H1 (cell line): Measurements from ENCODE around the gene BTBD10. TPM values are rescaled to one million over a fixed set of nuclear protein-coding genes. Genes with fewer than 3 reads are reported as not detected.

Experiments
- CTCF ChIA-PET: fragments of 300-600 bp; sonication (Branson Sonifier 250); formaldehyde crosslinking; loops from one replicate; lab custom pipeline; 2021; ENCODE audit not compliant: partially characterized antibody; lab: Charles Lee
- POLR2A ChIA-PET: fragments of 300-600 bp; sonication (Branson Sonifier 250); formaldehyde crosslinking; loops from one replicate; lab custom pipeline; 2021; ENCODE audit warnings: inconsistent platforms; ENCODE audit not compliant: partially characterized antibody; lab: Charles Lee
- DNase-seq, 2 experiments: peaks; one replicate each; pipeline versions ENCODE4 v3.0.0 to v3.0.0-alpha.2; 2010 to 2022; ENCODE audit warnings: low spot score in 2 of 2, low read depth in 1 of 2, mixed read lengths in 1 of 2
- FAIRE-seq: peaks from 2 replicates; lab custom pipeline; 2011; peaks lifted over from hg19 to GRCh38; lab: Jason Lieb, UNC
- H2AFZ ChIP-seq: 2 replicates; pipeline ENCODE4 v1.8.1; 2012; ENCODE audit warnings: low read length, inconsistent platforms
- H2AK5ac ChIP-seq: 2 replicates; pipeline ENCODE4 v1.6.1; 2013; ENCODE audit warnings: low read depth, low read length
- H2BK120ac ChIP-seq: replicated peaks from 2 replicates; pipeline ENCODE3; 2013; ENCODE audit warnings: low read depth, low read length, inconsistent platforms
- H2BK12ac ChIP-seq: 2 replicates; pipeline ENCODE4 v1.6.1; 2013; ENCODE audit warnings: low read depth, low read length
- H2BK15ac ChIP-seq: 2 replicates; pipeline ENCODE4 v1.6.1; 2013; ENCODE audit warnings: low read length
- H2BK20ac ChIP-seq: 2 replicates; pipeline ENCODE4 v1.6.1; 2013; ENCODE audit warnings: low read length
- H2BK5ac ChIP-seq: 2 replicates; pipeline ENCODE4 v1.6.1; 2013; ENCODE audit warnings: low read depth, low read length
- H3K14ac ChIP-seq: 2 replicates; pipeline ENCODE4 v1.6.1; 2013; ENCODE audit warnings: inconsistent platforms; ENCODE audit not compliant: insufficient read length
- H3K18ac ChIP-seq: 2 replicates; pipeline ENCODE4 v1.6.1; 2013; ENCODE audit warnings: low read length; ENCODE audit errors: extremely low read depth
- H3K23ac ChIP-seq: 2 replicates; pipeline ENCODE4 v1.6.1; 2013; ENCODE audit warnings: inconsistent platforms; ENCODE audit not compliant: insufficient read length
- H3K23me2 ChIP-seq: 2 replicates; pipeline ENCODE4 v1.6.1; 2013; ENCODE audit warnings: low read depth, low read length
- H3K27ac ChIP-seq: 2 replicates; pipeline ENCODE4 v1.6.1; 2011; ENCODE audit warnings: low read depth, low read length, inconsistent platforms
- H3K27me3 ChIP-seq, 4 experiments: replicated peaks in 1 of 4; 1 replicate in 1 of 4; 2 replicates in 3 of 4; pipeline versions ENCODE4 v1.6.1 to v1.8.1; 2011 to 2013; ENCODE audit warnings: low read length in 3 of 4, mild to moderate bottlenecking in 3 of 4, inconsistent platforms in 2 of 4, mixed read lengths in 2 of 4, moderate library complexity in 1 of 4; ENCODE audit not compliant: control insufficient read depth in 3 of 4, insufficient read depth in 3 of 4; ENCODE audit errors: extremely low read depth in 1 of 4
- H3K36me3 ChIP-seq, 4 experiments: 2 replicates each; pipeline versions ENCODE4 v1.6.1 to v1.8.1; 2011 to 2013; ENCODE audit warnings: mild to moderate bottlenecking in 4 of 4, low read length in 3 of 4, moderate library complexity in 2 of 4, control low read depth in 1 of 4, inconsistent platforms in 1 of 4; ENCODE audit not compliant: insufficient read depth in 4 of 4, control insufficient read depth in 2 of 4
- H3K4ac ChIP-seq: replicated peaks from 2 replicates; pipeline ENCODE3; 2013; ENCODE audit warnings: low read length, low read depth, mixed read lengths, inconsistent platforms; ENCODE audit not compliant: insufficient read length
- H3K4me1 ChIP-seq, 4 experiments: replicated peaks in 1 of 4; 1 replicate in 1 of 4; 2 replicates in 3 of 4; pipeline versions ENCODE4 v1.6.1 to v1.8.1; 2011 to 2013; ENCODE audit warnings: low read length in 3 of 4, inconsistent platforms in 2 of 4, mixed read lengths in 1 of 4; ENCODE audit not compliant: insufficient read depth in 4 of 4, control insufficient read depth in 3 of 4
- H3K4me2 ChIP-seq, 2 experiments: 2 replicates each; pipeline versions ENCODE4 v1.6.1 to v1.8.1; 2011 to 2013; ENCODE audit warnings: low read depth in 2 of 2, low read length in 2 of 2, control low read depth in 1 of 2, inconsistent platforms in 1 of 2, mild to moderate bottlenecking in 1 of 2; ENCODE audit not compliant: insufficient read depth in 1 of 2
- H3K4me3 ChIP-seq, 4 experiments: fragments of 200-600, 300-600 bp in 1 of 4; sonication (generic), shearing (Covaris generic), sonication (Bioruptor Twin) in 1 of 4; 2 replicates each; pipeline versions ENCODE4 v1.5.1 to v1.8.1; 2011 to 2016; ENCODE audit warnings: low read length in 4 of 4, low read depth in 3 of 4, control low read depth in 2 of 4, inconsistent platforms in 2 of 4, mild to moderate bottlenecking in 2 of 4, mixed read lengths in 1 of 4, moderate library complexity in 1 of 4; ENCODE audit not compliant: insufficient read depth in 2 of 4; ENCODE audit errors: extremely low read depth in 1 of 4
- H3K56ac ChIP-seq: replicated peaks from 2 replicates; pipeline ENCODE3; 2013; ENCODE audit warnings: low read depth, mild to moderate bottlenecking, mixed read lengths, low read length, inconsistent platforms; ENCODE audit not compliant: insufficient read length
- H3K79me1 ChIP-seq: 2 replicates; pipeline ENCODE4 v1.6.1; 2013; ENCODE audit warnings: low read depth, low read length, control low read depth
- H3K79me2 ChIP-seq, 2 experiments: 2 replicates each; pipeline versions ENCODE4 v1.6.1 to v1.8.1; 2012 to 2013; ENCODE audit warnings: low read length in 2 of 2, mild to moderate bottlenecking in 2 of 2, inconsistent platforms in 1 of 2; ENCODE audit not compliant: insufficient read depth in 2 of 2, control insufficient read depth in 1 of 2
- H3K9ac ChIP-seq, 4 experiments: replicated peaks in 1 of 4; 1 replicate in 1 of 4; 2 replicates in 3 of 4; pipeline versions ENCODE4 v1.6.1 to v1.8.1; 2011 to 2013; ENCODE audit warnings: low read depth in 3 of 4, low read length in 3 of 4, control low read depth in 2 of 4, mild to moderate bottlenecking in 2 of 4, moderate library complexity in 2 of 4, inconsistent platforms in 1 of 4; ENCODE audit errors: extremely low read depth in 1 of 4
- H3K9me3 ChIP-seq, 2 experiments: 2 replicates each; pipeline versions ENCODE4 v1.6.1 to v1.8.1; 2012 to 2013; ENCODE audit warnings: mild to moderate bottlenecking in 2 of 2, moderate library complexity in 2 of 2, control low read depth in 1 of 2, inconsistent platforms in 1 of 2, low read depth in 1 of 2, low read length in 1 of 2, mixed read lengths in 1 of 2; ENCODE audit not compliant: insufficient read depth in 2 of 2
- H4K20me1 ChIP-seq, 2 experiments: replicated peaks in 1 of 2; 2 replicates each; pipeline versions ENCODE3 to v1.8.1; 2011 to 2013; ENCODE audit warnings: inconsistent platforms in 2 of 2, low read length in 2 of 2, mild to moderate bottlenecking in 1 of 2; ENCODE audit not compliant: insufficient read depth in 2 of 2, control insufficient read depth in 1 of 2
- H4K5ac ChIP-seq: 2 replicates; pipeline ENCODE4 v1.6.1; 2013; ENCODE audit warnings: low read length, low read depth, mixed read lengths, inconsistent platforms; ENCODE audit not compliant: insufficient read length
- H4K8ac ChIP-seq: 2 replicates; pipeline ENCODE4 v1.8.0; 2013; ENCODE audit warnings: mild to moderate bottlenecking, moderate library complexity, low read length, inconsistent platforms; ENCODE audit not compliant: insufficient read depth; ENCODE audit errors: extremely low read depth
- H4K91ac ChIP-seq: replicated peaks from 2 replicates; pipeline ENCODE3; 2013; ENCODE audit warnings: low read length, mixed read lengths, inconsistent platforms; ENCODE audit not compliant: insufficient read length
- BCL11A ChIP-seq, 2 experiments: IDR thresholded peaks; one replicate each; pipeline ENCODE4 v1.6.1; 2011; ENCODE audit warnings: low read depth in 2 of 2, low read length in 2 of 2, mild to moderate bottlenecking in 2 of 2
- CBX5 ChIP-seq: fragments of 300-800, 300-1000 bp; sonication (generic); IDR thresholded peaks from 2 replicates; pipeline ENCODE4 v1.7.1; 2016; ENCODE audit warnings: antibody characterized with exemption, low read length, low read depth
- EGR1 ChIP-seq: IDR thresholded peaks from 2 replicates; pipeline ENCODE4 v1.6.1; 2011; ENCODE audit warnings: low read depth, low read length, borderline replicate concordance
- POLR2AphosphoS5 ChIP-seq: IDR thresholded peaks from 2 replicates; pipeline ENCODE4 v1.6.1; 2011; ENCODE audit warnings: low read depth, low read length
- RAD21 ChIP-seq, 2 experiments: IDR thresholded peaks in 1 of 2; conservative IDR thresholded peaks in 1 of 2; 2 replicates each; pipeline ENCODE4 v1.6.1; 2011; ENCODE audit warnings: low read depth in 2 of 2, low read length in 2 of 2, improper control_type of control experiment in 1 of 2, inconsistent platforms in 1 of 2, mild to moderate bottlenecking in 1 of 2, moderate library complexity in 1 of 2
- RFX5 ChIP-seq: IDR thresholded peaks from 2 replicates; pipeline ENCODE4 v1.6.1; 2011; ENCODE audit warnings: low read depth, low read length, improper control_type of control experiment, borderline replicate concordance
- RNF2 ChIP-seq: fragments of 200-900, 300-1000 bp; sonication (generic); IDR thresholded peaks from 2 replicates; pipeline ENCODE4 v1.7.1; 2016; ENCODE audit warnings: borderline replicate concordance, low read depth, mild to moderate bottlenecking, antibody characterized with exemption, low read length; ENCODE audit not compliant: poor library complexity, severe bottlenecking; ENCODE audit errors: missing control alignments
- SP2 ChIP-seq: IDR thresholded peaks from 2 replicates; pipeline ENCODE4 v1.6.1; 2012; ENCODE audit warnings: mild to moderate bottlenecking, low read length, inconsistent platforms
- ZNF274 ChIP-seq: IDR thresholded peaks from 2 replicates; pipeline ENCODE4 v1.7.0; 2012; ENCODE audit warnings: low read length, borderline replicate concordance; ENCODE audit errors: extremely low read depth
- WGBS, 2 experiments: shearing (Covaris generic) in 1 of 2; methylation state at CpG; one replicate each; pipeline versions ENCODE4 v1.1.6 to v1.1.7; 2013 to 2015; ENCODE audit warnings: low lambda C conversion rate in 2 of 2, mixed read lengths in 2 of 2, inconsistent platforms in 1 of 2, low coverage in 1 of 2, missing lambda C conversion rate in 1 of 2; ENCODE audit not compliant: insufficient replicate concordance in 2 of 2, insufficient coverage in 1 of 2, insufficient read length in 1 of 2; ENCODE audit errors: extremely low coverage in 1 of 2, missing lambda C conversion rate in 1 of 2; 5-methylcytosine and 5-hydroxymethylcytosine counted together
- polyA plus RNA-seq, 7 experiments: library from polyadenylated mRNA; depleted of rRNA in 3 of 7; stranded (reverse) in 5 of 7; unstranded in 2 of 7; fragments of >200 nt in 5 of 7; fragments of 200-250 nt in 2 of 7; gene quantifications; 1 replicate in 5 of 7; 2 replicates in 1 of 7; 4 replicates in 1 of 7; pipeline versions ENCODE4 v1.2.1 to v1.2.3, GENCODE V29; 2011 to 2013; ENCODE audit warnings: missing spikeins in 2 of 7, mixed read lengths in 2 of 7
- total RNA-seq: library from RNA; stranded (reverse); fragmentation: NEBNext Ultra II Directional; extraction: Animal tissue kit (Norgen Biotek cat#: 25700); gene quantifications from 2 replicates; pipeline ENCODE4 v1.2.1, GENCODE V29; 2021
- TF ChIP-seq, protein P1 (sequence below), 3 experiments: IDR thresholded peaks; 1 replicate in 2 of 3; 2 replicates in 1 of 3; pipeline versions ENCODE4 v1.5.1 to v1.6.1; 2011; ENCODE audit warnings: low read length in 3 of 3, mild to moderate bottlenecking in 3 of 3, inconsistent platforms in 2 of 3, low read depth in 1 of 3, moderate library complexity in 1 of 3; ENCODE audit not compliant: insufficient read depth in 1 of 3; ENCODE audit errors: control extremely low read depth in 1 of 3
- TF ChIP-seq, protein P2 (sequence below): IDR thresholded peaks from 2 replicates; pipeline ENCODE4 v1.6.1; 2012; ENCODE audit warnings: inconsistent platforms

The BTBD10 gene
- total and polyA plus RNA-seq, 2 of the 8 experiments (the other 6 are each of a cell fraction or from before 2014, with no cell fraction given) = 13.8 to 22.2 TPM

DNA sequence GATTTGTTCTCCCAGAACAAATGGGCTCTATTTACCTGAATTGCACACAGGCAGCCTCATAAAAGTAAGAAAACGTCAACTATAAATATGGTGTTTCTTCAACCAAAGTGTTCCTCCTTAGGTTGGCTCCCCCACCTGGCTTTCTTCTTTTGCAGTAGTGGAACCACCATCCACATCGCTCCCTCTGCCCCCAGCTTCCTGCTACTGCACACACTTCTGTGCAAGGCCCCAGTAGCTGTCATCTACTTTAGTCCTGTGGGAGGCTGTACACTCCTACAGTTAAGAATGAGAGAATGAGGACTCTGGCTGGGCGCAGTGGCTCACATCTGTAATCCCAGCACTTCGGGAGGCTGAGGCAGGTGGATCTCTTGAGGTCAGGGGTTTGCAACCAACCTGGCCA lies 95.9 kb downstream of the BTBD10 start:
- Histone ChIP-seq H2AK5ac (no peak overlapping the region), H3K36me3 (no peaks in the 10 kb centered on the region), H3K9me3 (no peaks in the 10 kb centered on the region), H3K79me2 (no peaks in the 10 kb centered on the region), H4K8ac (no peak overlapping the region), H3K23ac (no peak overlapping the region), H3K23me2 (no peaks in the 10 kb centered on the region), H2AFZ (no peak overlapping the region), H2BK12ac (no peak overlapping the region), H3K27me3 (no peaks in the 10 kb centered on the region), H3K4me3 (no peak overlapping the region), H3K79me1 (no peaks in the 10 kb centered on the region), H3K4ac (no peak overlapping the region), H3K4me1 (peaks cover 0 to 3% (median 0%) of the 10 kb centered on the region in 4 experiments; a peak in 2 of 7 replicates), H3K9ac (no peak overlapping the region), H3K18ac (no peak overlapping the region), H4K20me1 (no peaks in the 10 kb centered on the region), H2BK15ac (no peak overlapping the region), H2BK5ac (no peak overlapping the region), H3K56ac (no peak overlapping the region), H2BK120ac (no peak overlapping the region), H3K14ac (no peak overlapping the region), H4K5ac (no peak overlapping the region), H2BK20ac (no peak overlapping the region), H3K4me2 (no peak overlapping the region), H3K27ac (no peak overlapping the region), H4K91ac (no peak overlapping the region)
- WGBS, 2 experiments = 88% methylated on average over 4 of the region's 4 CpGs; no CpG with 5 or more reads in 1 of the 2 experiments
- ChIA-PET POLR2A (no interaction called here), CTCF (interaction anchor here (0.6 to 4.7 kb wide), 15 partner anchors 11 to 841 kb away, joined by 3 to 24 read pairs (median 4); no protein-coding TSS in a partner anchor)
- DNase-seq = no peak
- FAIRE-seq = no peak
- TF ChIP-seq RNF2 (no peak), CBX5 (no peak), RFX5 (no peak), SP2 (no peak), RAD21 (IDR thresholded peaks at IDR 0.05 in 1 of 2, conservative IDR thresholded peaks at IDR 0.05 in 1 of 2; ENCODE audit: low read depth in 2 of 2, low read length in 2 of 2) (no peak), ZNF274 (no peak), EGR1 (no peak), BCL11A (IDR thresholded peaks at IDR 0.05; ENCODE audit: low read depth in 2 of 2, low read length in 2 of 2) (no peak), POLR2AphosphoS5 (no peak)
- TF ChIP-seq, protein P1, sequence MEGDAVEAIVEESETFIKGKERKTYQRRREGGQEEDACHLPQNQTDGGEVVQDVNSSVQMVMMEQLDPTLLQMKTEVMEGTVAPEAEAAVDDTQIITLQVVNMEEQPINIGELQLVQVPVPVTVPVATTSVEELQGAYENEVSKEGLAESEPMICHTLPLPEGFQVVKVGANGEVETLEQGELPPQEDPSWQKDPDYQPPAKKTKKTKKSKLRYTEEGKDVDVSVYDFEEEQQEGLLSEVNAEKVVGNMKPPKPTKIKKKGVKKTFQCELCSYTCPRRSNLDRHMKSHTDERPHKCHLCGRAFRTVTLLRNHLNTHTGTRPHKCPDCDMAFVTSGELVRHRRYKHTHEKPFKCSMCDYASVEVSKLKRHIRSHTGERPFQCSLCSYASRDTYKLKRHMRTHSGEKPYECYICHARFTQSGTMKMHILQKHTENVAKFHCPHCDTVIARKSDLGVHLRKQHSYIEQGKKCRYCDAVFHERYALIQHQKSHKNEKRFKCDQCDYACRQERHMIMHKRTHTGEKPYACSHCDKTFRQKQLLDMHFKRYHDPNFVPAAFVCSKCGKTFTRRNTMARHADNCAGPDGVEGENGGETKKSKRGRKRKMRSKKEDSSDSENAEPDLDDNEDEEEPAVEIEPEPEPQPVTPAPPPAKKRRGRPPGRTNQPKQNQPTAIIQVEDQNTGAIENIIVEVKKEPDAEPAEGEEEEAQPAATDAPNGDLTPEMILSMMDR (IDR thresholded peaks at IDR 0.05; ENCODE audit: control extremely low read depth in 1 of 3, insufficient read depth in 1 of 3, low read depth in 1 of 3, low read length in 3 of 3) = no peak
- TF ChIP-seq, protein P2, sequence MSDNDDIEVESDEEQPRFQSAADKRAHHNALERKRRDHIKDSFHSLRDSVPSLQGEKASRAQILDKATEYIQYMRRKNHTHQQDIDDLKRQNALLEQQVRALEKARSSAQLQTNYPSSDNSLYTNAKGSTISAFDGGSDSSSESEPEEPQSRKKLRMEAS = no peak
